OCI-LY3 (cell line): ENCODE results near the gene ACKR3.

Experiments used
- CTCF ChIP-seq: fragments of 200-600, 300-600 bp; sonication (generic); IDR thresholded peaks from 2 replicates; pipeline ENCODE4 v1.5.1; 2014; ENCODE audit warnings: antibody characterized with exemption, low read length, low read depth
- EZH2phosphoT487 ChIP-seq: fragments of 200-600 bp; shearing (Covaris generic); IDR thresholded peaks from 2 replicates; pipeline ENCODE4 v1.6.1; 2018; ENCODE audit warnings: antibody characterized with exemption, mixed run types, low read depth

- TF ChIP-seq CTCF: no peak
- TF ChIP-seq EZH2phosphoT487: no peak
Observed at GRCh38 chr2:236531996-236532395, 37.6 kb upstream of the ACKR3 start.
